ENCODE results near the gene CHAT.

CHAT gene

DNA sequence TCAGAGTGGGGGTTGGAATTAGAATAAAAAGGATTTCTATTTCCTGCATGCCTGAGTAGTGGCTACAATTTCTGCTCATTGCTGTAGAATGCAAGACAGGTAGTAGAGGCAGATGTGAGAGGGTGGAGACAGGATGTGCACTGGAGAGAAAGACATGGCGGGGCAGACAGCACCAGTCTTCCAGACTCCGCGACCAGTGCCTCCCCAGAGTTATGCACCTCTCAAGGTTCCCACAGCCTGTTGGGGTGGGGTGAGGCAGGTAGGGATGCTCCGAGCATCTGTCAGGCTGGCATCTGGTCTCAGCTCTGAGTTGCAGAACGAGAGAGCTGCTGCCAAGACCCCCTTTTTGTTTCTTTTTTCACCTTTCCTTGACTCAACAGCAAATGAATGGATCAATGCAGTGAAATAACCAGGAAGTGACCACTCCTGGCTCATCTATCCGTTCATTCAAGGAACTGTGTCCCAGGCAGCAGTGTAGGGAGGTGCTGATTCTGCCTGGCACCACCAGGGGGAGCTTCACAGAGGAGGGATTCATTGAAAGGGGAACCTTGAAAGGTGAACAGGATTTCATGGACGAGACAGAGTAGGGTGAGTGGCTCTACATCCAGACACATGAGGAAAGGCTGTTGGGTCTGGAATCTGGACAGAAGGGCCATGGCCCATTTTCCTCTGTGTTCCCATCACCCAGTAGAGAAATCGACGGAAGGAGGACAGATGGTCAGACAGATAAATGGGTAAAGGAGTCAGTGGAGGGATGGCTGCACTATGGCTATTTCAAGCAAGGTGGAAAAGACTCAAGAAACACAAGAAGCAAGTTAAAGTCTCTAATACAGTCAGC lies 20.9 kb upstream of the CHAT start:
- TF ChIP-seq, protein P1, sequence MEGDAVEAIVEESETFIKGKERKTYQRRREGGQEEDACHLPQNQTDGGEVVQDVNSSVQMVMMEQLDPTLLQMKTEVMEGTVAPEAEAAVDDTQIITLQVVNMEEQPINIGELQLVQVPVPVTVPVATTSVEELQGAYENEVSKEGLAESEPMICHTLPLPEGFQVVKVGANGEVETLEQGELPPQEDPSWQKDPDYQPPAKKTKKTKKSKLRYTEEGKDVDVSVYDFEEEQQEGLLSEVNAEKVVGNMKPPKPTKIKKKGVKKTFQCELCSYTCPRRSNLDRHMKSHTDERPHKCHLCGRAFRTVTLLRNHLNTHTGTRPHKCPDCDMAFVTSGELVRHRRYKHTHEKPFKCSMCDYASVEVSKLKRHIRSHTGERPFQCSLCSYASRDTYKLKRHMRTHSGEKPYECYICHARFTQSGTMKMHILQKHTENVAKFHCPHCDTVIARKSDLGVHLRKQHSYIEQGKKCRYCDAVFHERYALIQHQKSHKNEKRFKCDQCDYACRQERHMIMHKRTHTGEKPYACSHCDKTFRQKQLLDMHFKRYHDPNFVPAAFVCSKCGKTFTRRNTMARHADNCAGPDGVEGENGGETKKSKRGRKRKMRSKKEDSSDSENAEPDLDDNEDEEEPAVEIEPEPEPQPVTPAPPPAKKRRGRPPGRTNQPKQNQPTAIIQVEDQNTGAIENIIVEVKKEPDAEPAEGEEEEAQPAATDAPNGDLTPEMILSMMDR (IDR thresholded peaks at IDR 0.05; ENCODE audit: low read depth, low read length, missing control alignments), result peak; percentile 96
- DNase-seq (ENCODE audit: low read depth), result no peak
- H3K4me3 ChIP-seq (ENCODE audit: low read depth, low read length), result no peak overlapping the region

DNA sequence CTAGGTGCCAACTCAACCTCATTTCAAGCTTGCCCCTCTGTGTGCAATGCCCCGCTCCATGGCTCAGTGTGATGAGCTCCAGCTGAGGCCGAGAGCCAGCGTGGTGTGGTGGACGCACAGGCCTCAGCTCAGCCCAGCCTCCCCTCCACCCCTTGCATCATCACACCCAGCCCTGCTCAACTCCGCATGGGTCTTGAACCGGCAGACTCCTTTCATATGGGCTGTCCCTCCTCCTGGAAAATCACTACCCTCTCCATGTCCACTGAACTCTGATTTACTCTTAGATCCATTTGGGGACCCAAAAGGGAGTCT lies 20.3 kb upstream of the CHAT start:
- H3K4me3 ChIP-seq (ENCODE audit: low read depth, low read length), result no peak overlapping the region
- DNase-seq (ENCODE audit: low read depth), result no peak
- TF ChIP-seq, protein P1 (IDR thresholded peaks at IDR 0.05; ENCODE audit: low read depth, low read length, missing control alignments), result no peak

DNA sequence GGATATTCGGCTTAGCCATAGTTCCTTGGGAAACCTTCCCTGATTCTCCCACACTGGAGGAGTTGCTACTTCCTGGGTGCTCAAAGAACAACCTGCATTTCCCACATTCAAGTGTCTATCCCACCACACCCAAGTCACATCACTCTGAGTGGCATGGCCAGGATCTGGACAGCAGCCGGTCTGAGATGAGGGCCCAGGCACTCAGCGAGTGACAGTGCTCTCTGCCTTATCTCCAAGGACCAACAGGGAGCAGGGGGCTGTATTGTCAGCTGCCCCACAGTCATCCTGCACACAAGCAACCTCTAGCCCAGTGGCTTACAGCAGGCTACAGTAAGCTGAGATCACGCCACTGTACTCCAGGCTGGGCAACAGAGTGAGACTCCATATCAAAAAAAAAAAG lies 19.8 kb upstream of the CHAT start:
- TF ChIP-seq, protein P1 (IDR thresholded peaks at IDR 0.05; ENCODE audit: low read depth, low read length, missing control alignments), result no peak
- no peak overlapping the region for H3K4me3 ChIP-seq (ENCODE audit: low read depth, low read length)
- no peak for DNase-seq (ENCODE audit: low read depth)

DNA sequence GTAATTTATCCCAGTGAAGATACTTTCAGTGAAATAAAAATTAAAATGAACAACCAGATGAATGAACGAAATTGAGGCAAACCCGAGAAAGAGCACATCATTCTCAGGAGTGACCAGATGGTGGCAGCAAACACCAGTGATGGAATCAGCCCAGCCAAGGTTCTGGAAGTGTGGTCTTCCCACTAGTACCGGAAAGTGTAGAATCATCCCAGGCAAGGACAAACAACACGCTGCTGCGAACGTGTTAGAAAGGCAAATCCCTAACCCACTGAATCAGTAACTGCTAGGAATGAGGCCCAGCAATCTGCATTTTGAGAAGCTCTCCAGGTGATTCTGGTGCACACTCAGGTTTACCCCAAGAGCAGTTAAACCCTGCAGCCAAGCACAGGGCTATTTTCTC lies 19.2 kb upstream of the CHAT start:
- H3K4me3 ChIP-seq (ENCODE audit: low read depth, low read length), result no peak overlapping the region
- TF ChIP-seq, protein P1 (IDR thresholded peaks at IDR 0.05; ENCODE audit: low read depth, low read length, missing control alignments), result peak; percentile 84
- DNase-seq (ENCODE audit: low read depth), result no peak

DNA sequence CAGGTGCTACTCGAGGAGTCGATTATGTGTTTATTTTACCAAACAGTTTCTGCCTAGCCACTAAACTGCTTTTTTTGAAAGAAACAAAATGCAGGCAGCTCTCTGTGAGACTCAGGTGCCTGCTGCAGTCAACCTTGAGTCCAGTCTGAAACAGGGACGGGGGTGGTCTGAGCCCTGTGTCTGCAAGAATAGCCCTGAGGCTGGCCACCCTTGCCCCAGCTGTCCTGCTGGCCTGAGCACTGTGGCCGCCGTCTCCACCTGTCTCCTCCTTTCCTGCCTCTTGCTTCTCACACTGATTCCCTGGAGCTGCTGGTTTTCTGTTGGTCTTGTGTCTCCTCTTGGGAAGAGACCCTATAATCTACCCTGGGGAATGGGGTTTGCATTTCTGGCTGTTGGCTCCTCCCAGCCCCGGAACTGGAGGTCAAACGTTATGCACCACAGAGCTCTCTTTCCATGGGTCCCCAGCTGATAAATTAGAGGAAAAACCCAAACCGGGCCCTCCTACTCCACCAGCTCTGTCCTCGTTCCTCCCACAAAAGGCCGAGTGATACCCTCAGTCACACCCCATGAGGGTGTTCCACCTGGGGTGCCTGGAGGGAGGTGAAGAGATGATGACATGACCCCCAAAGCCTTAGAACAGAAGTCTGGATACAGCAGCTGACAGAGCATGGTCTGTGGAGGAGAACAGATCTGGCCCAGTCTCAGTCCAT lies 18.7 kb upstream of the CHAT start:
- no peak overlapping the region for H3K4me3 ChIP-seq (ENCODE audit: low read depth, low read length)
- TF ChIP-seq, protein P1 (IDR thresholded peaks at IDR 0.05; ENCODE audit: low read depth, low read length, missing control alignments), result no peak
- no peak for DNase-seq (ENCODE audit: low read depth)

DNA sequence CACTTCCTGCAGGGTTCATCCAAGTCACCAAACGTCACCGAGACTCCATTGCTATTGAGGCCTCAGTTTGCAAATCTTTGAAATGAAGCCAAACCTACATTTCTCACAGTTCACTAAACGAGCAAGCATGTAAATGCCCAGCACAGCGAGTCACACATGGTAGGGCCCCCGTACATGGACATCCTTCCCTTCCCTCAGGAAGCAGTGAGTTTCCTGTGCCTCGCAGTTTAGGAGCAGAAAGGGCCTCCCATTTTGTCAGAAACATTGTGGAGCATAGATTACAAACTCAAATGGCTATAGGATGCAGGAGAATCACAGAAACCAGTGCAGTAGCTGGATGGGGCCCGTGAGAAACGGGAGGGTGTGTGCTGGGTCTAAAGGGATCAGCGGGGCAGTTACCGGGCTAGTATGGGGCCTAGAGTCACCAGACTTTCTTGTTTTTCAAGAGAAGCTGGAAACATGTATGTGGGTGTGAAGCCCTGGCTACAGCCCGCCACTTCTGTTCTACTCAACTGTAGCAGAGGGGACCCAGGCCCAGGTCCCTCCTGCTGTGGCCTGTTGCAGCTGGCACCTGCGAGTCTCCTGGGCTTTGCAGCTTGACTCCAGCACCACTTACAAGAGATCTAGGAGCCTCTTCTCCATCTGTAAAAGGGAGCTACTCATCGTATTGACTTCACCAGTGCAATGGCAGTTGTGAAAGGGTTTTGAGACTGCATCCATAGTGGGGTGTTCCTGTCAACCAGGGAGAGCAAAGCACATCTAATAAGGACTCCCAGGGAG lies 17.9 kb upstream of the CHAT start:
- TF ChIP-seq, protein P1 (IDR thresholded peaks at IDR 0.05; ENCODE audit: low read depth, low read length, missing control alignments), result no peak
- DNase-seq (ENCODE audit: low read depth), result no peak
- no peak overlapping the region for H3K4me3 ChIP-seq (ENCODE audit: low read depth, low read length)

Measured in GM12864 (cell line).